Prostate gland (tissue), 2 donors: ENCODE results near the gene SLFN14.

Source experiments
- POLR2A ChIP-seq: fragments of 450-650 bp; IDR thresholded peaks from one replicate; pipeline ENCODE4 v1.6.1; 2016; ENCODE audit warnings: antibody characterized with exemption, mild to moderate bottlenecking
- POLR2AphosphoS5 ChIP-seq: sonication (generic); formaldehyde crosslinking; IDR thresholded peaks from one replicate; pipeline ENCODE4 v1.6.1; 2017; ENCODE audit warnings: antibody characterized with exemption
- TF ChIP-seq, protein P1 (sequence below), 4 experiments: fragments of 200-600 bp in 2 of 4; fragments of 450-650 bp in 2 of 4; sonication (generic) in 2 of 4; IDR thresholded peaks; 1 replicate in 3 of 4; 2 replicates in 1 of 4; pipeline ENCODE4 v1.5.1; 2016 to 2019; ENCODE audit warnings: antibody characterized with exemption in 4 of 4, mild to moderate bottlenecking in 2 of 4, moderate library complexity in 2 of 4

DNA sequence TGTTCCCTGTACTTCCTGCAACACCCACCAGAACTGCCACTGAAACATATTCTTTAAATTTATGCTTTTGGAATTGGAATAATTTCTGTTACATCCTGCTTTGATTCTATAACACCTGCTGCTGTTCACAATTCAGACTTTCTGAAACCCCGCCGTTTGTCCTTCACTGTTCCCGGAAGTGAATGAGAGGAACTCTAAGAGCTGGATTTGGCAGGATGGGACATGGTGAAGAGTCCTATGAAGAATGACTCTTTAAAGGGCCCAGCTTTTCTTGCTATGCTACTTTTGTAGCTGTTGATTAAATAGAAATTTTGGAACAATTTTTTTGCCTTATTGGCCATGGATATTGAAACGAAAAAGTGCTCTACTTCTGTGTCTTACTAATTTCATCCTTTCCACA lies 35.5 kb upstream of the SLFN14 start:
- TF ChIP-seq, protein P1, sequence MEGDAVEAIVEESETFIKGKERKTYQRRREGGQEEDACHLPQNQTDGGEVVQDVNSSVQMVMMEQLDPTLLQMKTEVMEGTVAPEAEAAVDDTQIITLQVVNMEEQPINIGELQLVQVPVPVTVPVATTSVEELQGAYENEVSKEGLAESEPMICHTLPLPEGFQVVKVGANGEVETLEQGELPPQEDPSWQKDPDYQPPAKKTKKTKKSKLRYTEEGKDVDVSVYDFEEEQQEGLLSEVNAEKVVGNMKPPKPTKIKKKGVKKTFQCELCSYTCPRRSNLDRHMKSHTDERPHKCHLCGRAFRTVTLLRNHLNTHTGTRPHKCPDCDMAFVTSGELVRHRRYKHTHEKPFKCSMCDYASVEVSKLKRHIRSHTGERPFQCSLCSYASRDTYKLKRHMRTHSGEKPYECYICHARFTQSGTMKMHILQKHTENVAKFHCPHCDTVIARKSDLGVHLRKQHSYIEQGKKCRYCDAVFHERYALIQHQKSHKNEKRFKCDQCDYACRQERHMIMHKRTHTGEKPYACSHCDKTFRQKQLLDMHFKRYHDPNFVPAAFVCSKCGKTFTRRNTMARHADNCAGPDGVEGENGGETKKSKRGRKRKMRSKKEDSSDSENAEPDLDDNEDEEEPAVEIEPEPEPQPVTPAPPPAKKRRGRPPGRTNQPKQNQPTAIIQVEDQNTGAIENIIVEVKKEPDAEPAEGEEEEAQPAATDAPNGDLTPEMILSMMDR (IDR thresholded peaks at IDR 0.05) = no peak
- TF ChIP-seq POLR2AphosphoS5 = no peak
- no peak for TF ChIP-seq POLR2A
